Heart right ventricle (tissue), 16 donors: ENCODE results near the gene SMARCA5. TPM values are rescaled to one million over a fixed set of nuclear protein-coding genes. Genes with fewer than 3 reads are reported as not detected.

Experiments
- ATAC-seq, 8 donors: fragments of 200-7000 bp; cut with Tn5 transposase; one replicate each; pipeline ENCODE4 v1.9.1; 2020; ENCODE audit warnings: mild to moderate bottlenecking in 8 of 8, moderate library complexity in 8 of 8, moderate number of reproducible peaks in 1 of 8
- DNase-seq, 2 donors: peaks; one replicate each; pipeline ENCODE4 v3.0.0-alpha.2; 2020
- H3K27ac ChIP-seq, 10 donors: fragments of 200-600 bp; sonication (generic) in 2 of 10; one replicate each; pipeline versions ENCODE4 v1.5.0 to v1.8.0; 2020 to 2022; ENCODE audit warnings: mild to moderate bottlenecking in 3 of 10
- H3K27me3 ChIP-seq, 7 donors: fragments of 200-600 bp; one replicate each; pipeline ENCODE4 v1.8.0; 2021 to 2022; ENCODE audit warnings: mild to moderate bottlenecking in 2 of 7
- H3K36me3 ChIP-seq, 9 donors: fragments of 200-600 bp; sonication (generic) in 1 of 9; one replicate each; pipeline versions ENCODE4 v1.5.0 to v1.8.0; 2020 to 2022; ENCODE audit warnings: mild to moderate bottlenecking in 2 of 9
- H3K4me1 ChIP-seq, 9 donors: fragments of 200-600 bp; sonication (generic) in 1 of 9; one replicate each; pipeline versions ENCODE4 v1.5.0 to v1.8.0; 2020 to 2022; ENCODE audit warnings: mild to moderate bottlenecking in 4 of 9
- H3K4me3 ChIP-seq, 10 donors: fragments of 200-600 bp; sonication (generic) in 2 of 10; one replicate each; pipeline versions ENCODE4 v1.5.0 to v1.8.0; 2020 to 2022; ENCODE audit warnings: mild to moderate bottlenecking in 7 of 10, moderate library complexity in 2 of 10
- H3K9me3 ChIP-seq, 11 donors: fragments of 200-600 bp in 10 of 11; sonication (generic) in 2 of 11; one replicate each; pipeline versions ENCODE4 v1.5.0 to v1.8.0; 2013 to 2022; ENCODE audit warnings: mild to moderate bottlenecking in 2 of 11, control low read depth in 1 of 11, moderate library complexity in 1 of 11
- WGBS, 2 donors: extraction: QIAGEN DNeasy Blood & Tissue Kit; methylation state at CpG; one replicate each; pipeline ENCODE4 v1.1.7; 2013; ENCODE audit warnings: inconsistent platforms in 1 of 2; 5-methylcytosine and 5-hydroxymethylcytosine counted together
- intact Hi-C, 10 donors: fragments of 100-400 bp; cut with DNase I; formaldehyde crosslinking; loops; one replicate each; pipeline versions ENCODE4 v1.11.1 to v1.14.2; 2022
- polyA plus RNA-seq, 2 donors: library from polyadenylated mRNA; stranded (reverse); fragments of 200-250 nt; gene quantifications; one replicate each; pipeline ENCODE4 v1.2.3, GENCODE V29; 2013
- total RNA-seq, 10 donors: library from RNA; stranded (reverse); fragmentation: NEBNext Ultra II Directional in 3 of 10; extraction: Animal tissue kit (Norgen Biotek cat#: 25700) in 3 of 10; gene quantifications; one replicate each; pipeline versions ENCODE4 v1.2.1 to v1.2.4, GENCODE V29; 2021 to 2023
- TF ChIP-seq, protein P1 (sequence below), 9 donors: fragments of 200-600 bp; sonication (generic) in 2 of 9; IDR thresholded peaks; one replicate each; pipeline versions ENCODE4 v1.5.0 to v1.8.0; 2021 to 2022; ENCODE audit warnings: antibody characterized with exemption in 9 of 9, mild to moderate bottlenecking in 5 of 9, moderate library complexity in 1 of 9
- donor health status: Arrhythmogenic right ventricular cardiomyopathy.
- donor health status: ischemic (EF 13 %, LVEDD 7.1; RV severe dilation, severe dysfunction).
- donor health status: healthy with polysubstance abuse.
- donor health status: DM: no; HTN: yes; CAD: no.
- donor health status: DM: no; HTN: no; CAD: no.
- donor health status: ischemic (EF 25% LVEDD 6.9; RV normal size, moderate dysfunction).
- donor health status: ischemic (EF 25% LVEDD 5.7; RV mildly dilated, moderate dysfunction).
- donor health status: healthy.
- donor health status: DM: yes; HTN: yes; CAD: no.
- donor health status: Ischemic cardiomyopathy.
- donor health status: ischemic (EF 35%, LVEDD 5.7; RV mildly dilated, moderate dysfunction).
- donor health status: nonischemic (EF 11% LVEDD 7.7; RV severe dilation, severe dysfunction).
- donor health status: DM: yes; HTN: yes; CAD: no.
- donor health status: PGD.
- donor health status: ischemic (EF 29% LVEDD 5.4; RV normal size, mild dysfunction).
- donor health status: nonischemic (EF 23%, LVEDD 6.1; RV moderate dilation, normal function).

The SMARCA5 gene
- total and polyA plus RNA-seq, 12 donors = 10.4 to 39.7 (median 32.5) TPM

DNA sequence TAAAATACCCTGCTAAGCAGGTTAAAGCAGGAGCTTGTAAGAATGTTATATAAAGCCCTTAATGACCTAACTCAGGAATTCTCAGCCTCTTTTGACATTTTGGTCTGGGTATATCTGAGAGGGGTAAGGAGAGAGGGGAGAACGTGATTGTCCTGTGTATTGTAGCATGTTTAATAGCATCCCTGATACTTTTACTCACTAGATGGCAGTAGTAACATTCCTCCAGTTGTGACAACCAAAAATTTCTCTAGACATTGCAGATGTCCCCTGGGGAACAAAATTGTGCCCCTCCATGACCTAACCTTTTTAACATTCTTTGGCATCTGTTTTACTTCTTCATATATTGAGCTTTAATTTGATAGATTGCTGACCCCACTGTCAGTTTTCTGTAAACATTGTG is 17.9 kb downstream of the SMARCA5 start:
- WGBS, 2 donors = 7 to 22% methylated on average over 1 of the region's 1 CpG
- Histone ChIP-seq H3K36me3 (peaks cover 0 to 100% (median 60%) of the 10 kb centered on the region in 9 donors), H3K27ac (peak overlapping the region in 2 of 10 donors; percentile 11 to 24), H3K27me3 (no peaks in the 10 kb centered on the region), H3K4me3 (no peak overlapping the region), H3K9me3 (no peaks in the 10 kb centered on the region), H3K4me1 (peaks cover 0 to 16% (median 10%) of the 10 kb centered on the region in 9 donors)
- TF ChIP-seq, protein P1, sequence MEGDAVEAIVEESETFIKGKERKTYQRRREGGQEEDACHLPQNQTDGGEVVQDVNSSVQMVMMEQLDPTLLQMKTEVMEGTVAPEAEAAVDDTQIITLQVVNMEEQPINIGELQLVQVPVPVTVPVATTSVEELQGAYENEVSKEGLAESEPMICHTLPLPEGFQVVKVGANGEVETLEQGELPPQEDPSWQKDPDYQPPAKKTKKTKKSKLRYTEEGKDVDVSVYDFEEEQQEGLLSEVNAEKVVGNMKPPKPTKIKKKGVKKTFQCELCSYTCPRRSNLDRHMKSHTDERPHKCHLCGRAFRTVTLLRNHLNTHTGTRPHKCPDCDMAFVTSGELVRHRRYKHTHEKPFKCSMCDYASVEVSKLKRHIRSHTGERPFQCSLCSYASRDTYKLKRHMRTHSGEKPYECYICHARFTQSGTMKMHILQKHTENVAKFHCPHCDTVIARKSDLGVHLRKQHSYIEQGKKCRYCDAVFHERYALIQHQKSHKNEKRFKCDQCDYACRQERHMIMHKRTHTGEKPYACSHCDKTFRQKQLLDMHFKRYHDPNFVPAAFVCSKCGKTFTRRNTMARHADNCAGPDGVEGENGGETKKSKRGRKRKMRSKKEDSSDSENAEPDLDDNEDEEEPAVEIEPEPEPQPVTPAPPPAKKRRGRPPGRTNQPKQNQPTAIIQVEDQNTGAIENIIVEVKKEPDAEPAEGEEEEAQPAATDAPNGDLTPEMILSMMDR (IDR thresholded peaks at IDR 0.05) = peak in 7 of 9 donors; percentile 34 to 61 (median 46)
- no peak for DNase-seq
- intact Hi-C loops = no loop called here
- peak in 3 of 8 donors; percentile 41 to 64 (median 42) for ATAC-seq

DNA sequence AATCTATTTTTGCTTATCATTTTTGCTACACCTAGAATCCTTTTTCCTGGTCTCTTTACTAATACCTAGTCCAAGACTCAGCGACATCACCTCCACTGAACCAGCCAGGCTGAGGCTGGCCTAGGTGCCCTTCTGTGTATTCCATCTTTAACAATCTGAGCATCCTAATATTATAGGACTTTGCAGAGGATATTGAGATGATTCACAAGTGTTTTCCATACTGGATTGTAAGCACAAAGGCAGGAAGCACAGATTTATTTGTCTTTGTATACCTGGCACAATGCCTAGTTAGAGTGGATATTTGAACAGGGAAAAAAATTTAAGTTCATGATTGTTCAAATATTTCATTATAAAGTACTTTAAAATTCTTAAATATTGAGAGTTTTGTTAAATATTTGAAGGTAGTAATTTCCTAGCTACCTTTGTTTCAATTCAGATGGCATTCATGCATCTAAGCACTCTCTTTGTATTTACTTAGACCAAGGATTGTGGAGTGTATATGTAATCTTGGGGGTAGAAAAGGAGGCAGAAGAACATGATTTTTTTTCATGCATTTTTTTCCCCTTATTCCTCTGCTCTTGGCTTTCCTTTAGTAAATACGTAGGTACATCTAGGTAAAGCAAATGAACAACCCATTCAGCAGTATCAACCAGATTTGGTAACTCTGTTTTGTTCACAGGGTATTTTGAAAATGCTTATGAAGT is 18.4 kb downstream of the SMARCA5 start:
- Histone ChIP-seq H3K4me3 (no peak overlapping the region), H3K27me3 (no peaks in the 10 kb centered on the region), H3K27ac (peak overlapping the region in 1 of 10 donors; percentile 11), H3K36me3 (peaks cover 0 to 100% (median 59%) of the 10 kb centered on the region in 9 donors), H3K9me3 (no peaks in the 10 kb centered on the region), H3K4me1 (peaks cover 0 to 16% (median 10%) of the 10 kb centered on the region in 9 donors)
- intact Hi-C loops = no loop called here
- WGBS, 2 donors = 78 to 80% methylated on average over 2 of the region's 2 CpGs
- TF ChIP-seq, protein P1 (IDR thresholded peaks at IDR 0.05) = no peak
- DNase-seq (no peak), ATAC-seq (peak in 1 of 8 donors; percentile 43)

DNA sequence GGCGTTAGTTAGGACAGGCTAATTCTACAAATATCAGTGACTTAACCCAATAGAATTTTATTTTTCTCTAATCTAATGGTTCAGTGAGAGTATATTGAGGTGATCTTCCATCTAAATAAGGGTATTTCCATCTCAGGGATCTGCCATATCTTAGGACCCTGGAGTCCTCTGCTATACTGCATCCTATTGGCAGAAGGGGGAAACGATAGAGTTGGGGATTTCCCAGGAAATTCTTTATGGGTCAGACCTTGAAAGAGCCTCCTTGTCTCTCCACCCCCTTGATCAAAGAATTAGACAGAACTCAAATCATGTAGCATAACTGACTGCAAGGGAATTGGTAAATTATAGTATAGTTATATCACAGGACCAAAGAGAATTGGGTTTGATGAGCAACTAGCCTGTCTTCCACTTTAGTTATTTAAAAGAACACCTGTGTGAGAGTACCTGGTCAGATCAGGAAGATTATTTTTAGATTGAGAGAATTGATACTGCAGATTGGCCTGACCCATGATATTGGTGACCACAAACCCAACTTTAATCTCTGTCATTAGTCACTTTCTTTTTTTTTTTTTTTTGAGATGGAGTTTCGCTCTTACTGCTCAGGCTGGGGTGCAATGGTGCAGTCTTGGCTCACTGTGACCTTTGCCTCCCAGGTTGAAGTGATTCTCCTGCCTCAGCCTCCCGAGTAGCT is 25.6 kb downstream of the SMARCA5 start:
- 86 to 88% methylated on average over 4 of the region's 4 CpGs for WGBS, 2 donors
- Histone ChIP-seq H3K4me1 (no peaks in the 10 kb centered on the region), H3K27me3 (no peaks in the 10 kb centered on the region), H3K4me3 (no peak overlapping the region), H3K36me3 (peaks cover 0 to 100% (median 75%) of the 10 kb centered on the region in 9 donors), H3K9me3 (no peaks in the 10 kb centered on the region), H3K27ac (no peak overlapping the region)
- TF ChIP-seq, protein P1 (IDR thresholded peaks at IDR 0.05) = no peak
- ATAC-seq (no peak), DNase-seq (no peak)
- intact Hi-C loops = no loop called here

DNA sequence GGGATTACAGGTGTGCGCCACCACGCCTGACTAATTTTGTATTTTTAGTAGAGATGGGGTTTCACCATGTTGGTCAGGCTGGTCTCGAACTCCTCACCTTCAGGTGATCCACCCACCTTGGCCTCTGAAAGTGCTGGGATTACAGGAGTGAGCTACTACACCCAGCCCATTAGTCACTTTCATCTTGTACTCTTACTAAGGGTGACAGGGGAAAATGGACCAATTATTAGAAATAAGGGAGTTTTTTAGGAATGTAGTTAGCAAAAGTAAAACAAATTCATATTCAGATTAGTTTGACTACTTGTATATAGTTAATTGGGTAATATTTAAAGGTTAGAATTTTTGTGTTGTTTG is 26.1 kb downstream of the SMARCA5 start:
- no peak for DNase-seq
- no peak for ATAC-seq
- no peaks in the 10 kb centered on the region for H3K9me3 ChIP-seq
- TF ChIP-seq, protein P1 (IDR thresholded peaks at IDR 0.05) = no peak
- peaks cover 0 to 100% (median 77%) of the 10 kb centered on the region in 9 donors for H3K36me3 ChIP-seq
- WGBS, 2 donors = 96 to 100% methylated on average over 3 of the region's 3 CpGs
- H3K4me3 ChIP-seq = no peak overlapping the region
- intact Hi-C loops = loop anchor here in 1 of 10 donors (10.0 kb wide), 1 partner anchor 1585 kb away; no protein-coding TSS in a partner anchor
- H3K4me1 ChIP-seq = no peaks in the 10 kb centered on the region
- no peaks in the 10 kb centered on the region for H3K27me3 ChIP-seq
- no peak overlapping the region for H3K27ac ChIP-seq
